ENCODE data around the gene SMAP1.

DNA sequence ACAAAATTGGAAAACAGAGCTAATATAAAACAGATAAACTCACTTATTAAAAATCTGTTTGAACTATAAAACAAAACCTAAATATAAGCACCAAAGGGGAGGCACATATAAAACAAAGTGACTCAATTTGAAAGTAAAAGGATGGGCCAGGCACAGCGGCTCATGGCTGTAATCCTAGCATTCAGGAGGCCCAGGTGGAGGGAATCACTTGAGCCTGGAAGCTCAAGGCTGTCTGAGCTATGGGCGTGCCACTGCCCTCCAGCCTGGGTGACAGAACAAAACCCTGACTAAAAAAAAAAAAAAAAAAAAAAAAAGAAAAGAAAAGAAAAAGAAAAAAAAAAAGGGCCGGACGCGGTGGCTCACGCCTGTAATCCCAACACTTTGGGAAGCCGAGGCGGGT lies 31.1 kb upstream of the SMAP1 start:
- TF ChIP-seq, protein P1, sequence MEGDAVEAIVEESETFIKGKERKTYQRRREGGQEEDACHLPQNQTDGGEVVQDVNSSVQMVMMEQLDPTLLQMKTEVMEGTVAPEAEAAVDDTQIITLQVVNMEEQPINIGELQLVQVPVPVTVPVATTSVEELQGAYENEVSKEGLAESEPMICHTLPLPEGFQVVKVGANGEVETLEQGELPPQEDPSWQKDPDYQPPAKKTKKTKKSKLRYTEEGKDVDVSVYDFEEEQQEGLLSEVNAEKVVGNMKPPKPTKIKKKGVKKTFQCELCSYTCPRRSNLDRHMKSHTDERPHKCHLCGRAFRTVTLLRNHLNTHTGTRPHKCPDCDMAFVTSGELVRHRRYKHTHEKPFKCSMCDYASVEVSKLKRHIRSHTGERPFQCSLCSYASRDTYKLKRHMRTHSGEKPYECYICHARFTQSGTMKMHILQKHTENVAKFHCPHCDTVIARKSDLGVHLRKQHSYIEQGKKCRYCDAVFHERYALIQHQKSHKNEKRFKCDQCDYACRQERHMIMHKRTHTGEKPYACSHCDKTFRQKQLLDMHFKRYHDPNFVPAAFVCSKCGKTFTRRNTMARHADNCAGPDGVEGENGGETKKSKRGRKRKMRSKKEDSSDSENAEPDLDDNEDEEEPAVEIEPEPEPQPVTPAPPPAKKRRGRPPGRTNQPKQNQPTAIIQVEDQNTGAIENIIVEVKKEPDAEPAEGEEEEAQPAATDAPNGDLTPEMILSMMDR (conservative IDR thresholded peaks at IDR 0.05; ENCODE audit: low read depth, low read length) = no peak
- no peak for TF ChIP-seq EZH2 (IDR thresholded peaks at IDR 0.05; ENCODE audit: borderline replicate concordance, low read depth, low read length, poor library complexity, severe bottlenecking)

Data from A673 (cell line).